Posterior vena cava (tissue), 2 donors: Measurements from ENCODE around the gene AARSD1. TPM values are rescaled to one million over a fixed set of nuclear protein-coding genes. Genes with fewer than 3 reads are reported as not detected.

Experiments
- total RNA-seq, 2 donors: library from RNA; stranded (reverse); fragmentation: NEBNext Ultra II Directional; extraction: Animal tissue kit (Norgen Biotek cat#: 25700); gene quantifications; one replicate each; pipeline ENCODE4 v1.2.1, GENCODE V29; 2021
- donor health status: DM: yes; HTN: yes; CAD: no.
- donor health status: DM: yes; HTN: yes; CAD: no.

The AARSD1 gene
- total RNA-seq, 2 donors from 2014 or later = 22.7 to 34.2 TPM

Other genes with a start within 250 kb of the AARSD1 start
- gene EZH1, start 219.4 kb downstream of the AARSD1 start, total RNA-seq = 10 to 100 TPM; 50.2 to 53.5 TPM
- gene RAMP2, start 203.2 kb downstream of the AARSD1 start, total RNA-seq = 10 to 100 TPM; 46.3 to 56.8 TPM
- 10 to 100 TPM; 25.9 to 35.1 TPM for gene VPS25, start 191.0 kb downstream of the AARSD1 start, total RNA-seq
- under 1 TPM in 1 of 2 donors, not detected in 1; 0.05 TPM for gene WNK4, start 183.8 kb downstream of the AARSD1 start, total RNA-seq
- 10 to 100 TPM; 37.5 to 41.1 TPM for gene COA3, start 165.8 kb downstream of the AARSD1 start, total RNA-seq
- gene CNTD1, start 165.6 kb downstream of the AARSD1 start, total RNA-seq = under 1 TPM in 1 of 2 donors, not detected in 1; 0.95 TPM
- gene BECN1, start 140.2 kb downstream of the AARSD1 start, total RNA-seq = 10 to 100 TPM; 78.6 to 88.3 TPM
- gene PSME3, start 131.1 kb downstream of the AARSD1 start, total RNA-seq = 10 to 100 TPM; 68.2 to 80.6 TPM
- under 1 TPM; 0.86 to 0.88 TPM for gene AOC2, start 119.9 kb downstream of the AARSD1 start, total RNA-seq
- 100 to 1,000 TPM; 223 to 342 TPM for gene AOC3, start 113.3 kb downstream of the AARSD1 start, total RNA-seq
- not detected for gene G6PC1, start 63.7 kb downstream of the AARSD1 start, total RNA-seq
- gene PTGES3L, start 15.6 kb upstream of the AARSD1 start, total RNA-seq = 10 to 100 TPM in 1 of 2 donors, 1 to 10 TPM in 1; 9.9 to 11.2 TPM
- 10 to 100 TPM; 10.6 to 14.1 TPM for gene RUNDC1, start 16.1 kb upstream of the AARSD1 start, total RNA-seq
- gene RPL27, start 34.0 kb upstream of the AARSD1 start, total RNA-seq = 1,000 to 10,000 TPM; 1,110 to 1,208 TPM
- gene IFI35, start 42.3 kb upstream of the AARSD1 start, total RNA-seq = 10 to 100 TPM; 23.9 to 24.1 TPM
- gene VAT1, start 57.9 kb upstream of the AARSD1 start, total RNA-seq = 100 to 1,000 TPM; 247 to 267 TPM
- gene RND2, start 60.8 kb upstream of the AARSD1 start, total RNA-seq = 1 to 10 TPM; 1.9 to 2.2 TPM
- 1 to 10 TPM; 4.6 to 5.9 TPM for gene BRCA1, start 160.9 kb upstream of the AARSD1 start, total RNA-seq
- 10 to 100 TPM; 64.7 to 69.1 TPM for gene NBR1, start 206.8 kb upstream of the AARSD1 start, total RNA-seq
- gene TMEM106A, start 247.4 kb upstream of the AARSD1 start, total RNA-seq = 10 to 100 TPM; 18.4 to 19.9 TPM